HG02973 (cell line): Measurements from ENCODE around the gene TTC39C.
"Not testable (repeated sequence)": the region's sequence is repeated elsewhere in the genome, so short reads cannot be mapped to it uniquely, and the experiment has no call there.

ENCODE experiments used
- ATAC-seq: cut with Tn5 transposase; IDR thresholded peaks from one replicate; pipeline ENCODE4 v1.9.1; 2021; ENCODE audit warnings: moderate library complexity; ENCODE audit not compliant: unreplicated experiment

TTC39C gene

DNA sequence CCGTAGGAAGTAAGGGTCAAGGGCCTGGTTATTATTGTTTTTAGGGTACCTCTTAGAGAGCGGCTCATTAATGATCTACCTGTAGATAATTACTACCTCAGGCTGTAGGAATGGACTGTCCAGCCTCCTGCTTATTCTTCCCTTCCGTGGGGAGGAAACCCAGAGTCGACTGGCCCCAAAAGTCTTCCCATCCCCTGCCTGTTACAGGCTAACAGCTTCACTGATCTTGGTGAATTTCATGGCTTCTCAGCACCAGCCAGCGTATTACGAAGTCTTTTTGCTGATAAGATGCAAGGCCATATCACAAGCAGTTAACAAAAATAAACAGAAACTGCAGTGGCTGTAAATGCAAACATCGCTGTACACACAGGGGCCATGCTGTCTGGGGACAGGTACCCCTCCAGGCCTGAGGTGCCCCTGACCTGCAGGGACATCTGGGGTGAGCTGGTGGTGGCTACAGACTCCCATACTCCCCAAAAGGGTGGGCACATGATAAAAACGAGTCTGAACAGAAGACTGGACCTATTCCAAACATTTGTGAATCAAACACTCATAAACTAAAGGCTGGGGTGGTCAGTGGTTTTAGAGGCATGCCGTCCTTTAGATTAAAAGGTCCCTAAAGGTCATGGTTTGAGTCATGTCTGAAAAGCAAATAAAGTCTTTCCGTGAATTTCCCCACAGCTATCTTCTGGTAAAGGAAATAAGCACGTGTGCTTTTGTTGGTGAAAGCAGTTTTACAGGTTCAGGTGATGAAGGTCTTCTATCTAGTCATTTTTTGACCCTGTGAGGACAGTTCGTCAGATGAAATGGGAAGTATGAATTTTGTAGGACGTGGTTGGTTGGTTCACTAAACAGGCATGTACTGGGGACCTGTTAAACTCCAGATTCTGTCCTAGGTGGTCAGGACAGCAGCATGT lies 36.7 kb downstream of the TTC39C start:
- peak; percentile 60 for ATAC-seq

DNA sequence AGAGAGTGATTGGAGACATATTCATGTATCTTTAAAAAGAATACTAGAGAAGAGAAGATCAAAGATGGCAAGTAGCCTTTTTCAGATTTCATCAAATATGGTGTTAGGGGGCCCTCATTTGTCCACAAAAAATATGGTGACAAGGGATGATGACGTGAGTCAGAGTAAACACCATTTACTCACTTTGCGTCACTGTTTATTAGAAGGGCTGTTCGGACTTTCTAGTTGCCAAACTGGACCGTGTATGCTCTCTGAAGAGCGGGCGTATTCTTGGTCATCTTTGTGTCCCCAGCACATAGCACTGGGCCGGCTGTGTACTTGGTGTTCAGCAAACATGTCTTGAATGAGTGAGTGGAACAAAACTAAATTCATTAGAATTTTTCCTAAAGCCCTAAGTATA lies 37.5 kb downstream of the TTC39C start:
- no peak for ATAC-seq

DNA sequence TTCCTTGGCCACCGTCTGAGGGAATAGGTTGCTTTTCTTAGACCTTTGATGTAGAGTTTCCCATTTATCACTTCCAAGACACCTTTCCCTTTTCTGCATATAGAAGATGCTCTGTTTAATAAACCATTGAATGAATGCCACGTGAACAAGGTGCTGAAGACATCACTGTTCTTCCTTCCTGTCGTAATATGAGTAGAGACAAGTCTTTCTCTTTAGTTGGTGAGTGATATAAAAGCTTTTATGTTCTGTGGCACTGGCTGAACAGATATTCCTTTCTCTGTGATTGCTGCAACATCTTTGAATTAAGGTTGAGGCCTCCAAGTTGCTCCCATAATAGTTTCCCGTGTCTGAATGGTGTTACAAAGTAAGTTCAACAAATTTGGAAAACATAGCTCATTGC lies 38.7 kb downstream of the TTC39C start:
- no peak for ATAC-seq

DNA sequence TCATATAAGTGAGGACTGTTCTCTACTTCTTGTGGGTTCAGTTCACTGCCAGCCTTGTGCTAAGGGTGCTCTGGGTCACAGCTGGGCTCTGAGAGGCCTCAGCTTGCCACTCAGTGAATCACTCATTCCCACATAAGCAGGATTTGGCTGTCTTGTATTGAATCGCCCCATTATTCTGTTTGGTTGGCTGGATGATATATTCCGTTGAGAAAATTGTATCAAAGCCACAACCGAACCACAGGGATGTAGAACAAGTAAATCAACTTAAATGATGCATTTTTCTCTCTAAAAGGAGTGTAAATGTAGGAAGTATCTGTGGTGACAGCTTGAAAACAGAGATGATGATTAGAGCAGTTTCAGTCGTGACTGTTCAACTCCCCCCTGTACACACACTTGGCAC lies 39.6 kb downstream of the TTC39C start:
- no peak for ATAC-seq

DNA sequence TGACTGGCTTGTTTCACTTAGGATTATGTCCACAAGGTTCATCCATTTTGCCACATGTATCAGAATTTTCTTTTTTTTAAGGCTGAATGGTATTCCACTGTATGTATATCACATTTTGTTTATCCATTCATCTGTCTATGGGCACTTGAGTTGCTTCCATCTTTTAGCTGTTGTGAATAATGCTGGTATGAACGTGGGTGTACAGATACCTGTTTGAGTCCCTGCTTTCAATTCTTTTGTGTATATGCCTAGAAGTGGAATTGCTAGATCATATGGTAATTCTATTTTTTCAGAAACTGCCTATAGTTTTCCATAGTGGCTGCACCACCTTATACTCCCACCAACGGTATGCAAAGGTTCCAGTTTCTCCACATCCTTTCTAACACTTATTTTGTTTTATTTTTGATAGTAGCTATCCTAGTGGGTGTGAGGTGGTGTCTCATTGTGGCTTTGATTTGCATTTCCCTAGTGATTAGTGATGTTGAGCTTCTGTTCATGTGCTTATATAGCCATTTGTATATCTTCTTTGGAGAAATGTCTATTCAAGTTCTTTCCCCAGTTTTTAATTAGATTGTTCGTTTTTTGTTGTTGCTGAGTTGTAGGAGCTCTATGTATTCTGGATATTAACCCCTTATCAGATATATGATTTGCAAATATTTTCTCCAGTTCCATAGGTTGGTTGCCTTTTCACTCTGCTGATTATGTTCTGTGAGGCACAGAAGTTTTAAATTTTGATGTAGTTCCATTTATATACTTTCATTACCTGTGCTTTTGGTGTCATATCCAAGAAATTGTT lies 40.7 kb downstream of the TTC39C start:
- ATAC-seq = no peak

DNA sequence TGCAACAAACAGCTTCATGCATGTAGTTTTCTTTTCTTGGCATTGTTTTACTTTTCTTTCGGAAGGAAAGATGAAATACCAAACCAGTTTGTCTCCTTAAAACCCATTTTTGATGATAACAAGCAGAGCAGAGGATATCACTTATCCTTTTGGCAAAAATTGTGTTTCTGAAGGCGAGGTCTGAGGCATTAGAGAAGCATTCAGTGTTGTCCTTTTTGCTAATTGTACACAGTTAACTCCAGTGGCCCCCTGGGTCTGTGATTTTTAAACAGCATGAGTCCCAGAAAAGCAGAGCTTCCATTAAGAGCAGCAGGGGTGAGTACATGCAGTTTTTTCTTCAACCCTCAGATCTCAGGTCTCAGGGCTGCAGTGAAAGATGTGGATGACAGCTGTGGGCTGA lies 41.3 kb downstream of the TTC39C start:
- no peak for ATAC-seq

DNA sequence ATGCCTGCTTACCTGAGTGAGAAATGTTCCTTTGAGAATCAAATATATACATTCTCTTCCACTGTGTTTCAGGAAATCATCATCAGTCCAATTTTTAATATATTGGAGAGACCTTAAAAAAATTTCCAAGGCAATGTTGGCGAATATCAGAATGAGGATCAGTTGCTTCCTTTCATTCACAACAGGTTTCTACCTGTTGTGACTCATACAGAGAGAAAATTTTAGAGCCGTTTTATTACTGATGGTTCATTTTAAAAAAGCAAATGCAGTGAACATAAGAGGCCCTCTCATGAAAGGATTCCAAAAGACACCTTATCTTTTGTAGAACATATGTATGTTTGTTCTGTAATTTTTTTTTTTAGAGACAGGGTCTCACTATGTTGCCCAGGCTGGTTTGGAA lies 42.0 kb downstream of the TTC39C start:
- no peak for ATAC-seq

DNA sequence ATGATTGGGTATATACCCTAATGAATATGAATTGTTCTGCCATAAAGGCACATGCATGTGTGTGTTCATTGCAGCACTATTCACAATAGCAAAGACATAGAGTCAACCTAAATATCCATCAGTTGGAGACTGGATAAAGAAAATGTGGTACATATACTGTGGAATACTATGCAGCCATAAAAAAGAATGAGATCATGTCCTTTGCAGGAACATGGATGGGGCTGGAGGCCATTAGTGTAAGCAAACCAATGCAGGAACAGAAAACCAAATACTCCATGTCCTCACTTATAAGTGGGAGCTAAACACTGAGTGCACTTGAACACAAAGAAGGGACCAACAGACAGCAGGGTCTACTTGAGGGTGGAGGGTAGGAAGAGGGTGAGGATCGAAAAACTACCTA lies 43.2 kb downstream of the TTC39C start:
- no peak for ATAC-seq

DNA sequence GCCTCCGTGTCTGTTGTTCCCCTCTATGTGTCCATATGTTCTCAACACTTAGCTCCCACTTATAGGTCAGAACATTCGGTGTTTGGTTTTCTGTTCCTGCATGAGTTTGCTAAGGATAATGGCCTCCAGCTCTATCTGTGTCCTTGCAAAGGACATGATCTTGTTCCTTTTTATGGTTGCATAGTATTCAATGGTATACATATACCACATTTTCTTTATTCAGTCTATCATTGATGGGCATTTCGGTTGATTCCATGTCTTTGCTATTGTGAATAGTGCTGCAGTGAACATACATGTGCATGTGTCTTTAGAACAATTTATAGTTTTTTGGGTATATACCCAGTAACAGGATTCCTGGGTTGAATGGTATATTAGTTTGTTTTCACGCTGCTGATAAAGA lies 44.8 kb downstream of the TTC39C start:
- not testable (repeated sequence) for ATAC-seq

DNA sequence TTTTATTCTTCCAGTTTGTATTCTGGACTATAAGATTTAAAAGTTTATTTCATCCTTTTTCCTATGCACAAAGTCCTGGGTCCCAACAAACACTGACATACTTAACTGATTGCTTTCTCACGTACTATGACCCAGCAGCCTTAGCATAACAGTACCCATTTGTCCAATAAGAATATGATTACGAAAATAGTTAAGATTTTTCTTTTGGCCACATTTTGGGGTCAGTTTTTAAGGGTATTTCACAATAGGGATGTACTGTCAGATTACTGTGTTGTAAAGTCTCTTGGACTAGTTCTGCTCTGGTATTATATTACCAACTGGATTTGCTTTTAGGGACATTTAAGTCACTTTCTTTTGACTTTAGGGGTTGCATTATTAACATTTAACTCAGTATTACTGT lies 46.1 kb downstream of the TTC39C start:
- ATAC-seq = no peak

DNA sequence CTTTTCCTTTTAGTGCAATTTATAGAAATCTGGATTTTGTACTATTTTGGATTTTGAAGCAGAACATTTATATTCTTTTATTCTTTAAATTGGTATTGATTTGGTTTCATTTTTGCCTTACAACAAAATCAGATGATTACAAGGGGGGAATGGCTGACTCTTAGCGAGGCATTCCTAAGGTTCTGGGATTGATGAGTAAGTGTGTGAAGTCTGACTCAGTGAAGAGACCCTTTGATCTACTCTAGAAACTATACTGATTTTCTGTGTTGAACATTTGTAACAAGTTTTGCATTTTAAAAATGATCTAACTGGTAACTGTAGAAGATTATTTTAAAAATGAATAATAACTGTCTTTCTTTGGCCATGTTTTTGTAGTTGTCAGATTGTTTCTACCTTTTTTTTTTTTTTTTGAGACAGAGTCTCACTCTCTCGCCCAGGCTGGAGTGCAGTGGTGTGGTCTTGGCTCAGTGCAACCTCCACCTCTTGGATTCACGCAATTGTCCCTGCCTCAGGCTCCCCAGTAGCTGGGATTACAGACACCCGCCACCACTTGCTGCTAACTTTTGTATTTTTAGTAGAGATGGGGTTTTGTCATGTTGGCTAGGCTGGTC lies 48.7 kb downstream of the TTC39C start:
- no peak for ATAC-seq

DNA sequence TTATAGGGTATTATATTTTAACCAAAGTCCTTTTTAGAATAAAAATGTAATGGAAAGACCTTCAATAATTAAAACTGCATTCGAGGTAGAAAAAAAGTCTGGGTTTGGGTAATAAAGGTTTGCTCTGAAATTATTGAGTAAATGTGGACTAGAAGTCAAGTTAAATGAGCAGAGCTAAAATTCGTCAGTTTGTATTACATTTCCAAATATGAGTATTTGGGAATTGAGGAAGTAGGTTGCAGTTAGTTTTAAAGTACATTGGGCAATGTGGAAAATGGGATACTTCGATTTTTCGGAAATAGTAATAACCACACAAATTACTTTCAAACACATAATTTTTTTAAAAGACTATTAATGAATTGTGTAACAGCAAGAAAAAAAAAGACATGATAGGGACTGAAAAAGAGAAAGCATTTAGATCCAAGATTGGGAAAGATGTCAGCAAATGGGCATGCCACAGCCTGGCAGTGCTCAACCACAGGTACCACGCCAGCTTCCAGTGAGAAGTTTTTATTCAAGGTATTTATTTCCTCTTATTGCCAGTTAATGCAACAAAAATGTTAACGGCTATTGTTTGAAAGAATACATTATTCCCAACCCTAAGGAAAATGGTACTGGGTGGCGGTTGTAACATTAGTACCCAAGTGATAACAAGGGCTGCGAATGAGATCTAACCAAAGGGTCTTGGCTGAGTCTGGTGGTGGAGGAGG lies 50.0 kb downstream of the TTC39C start:
- no peak for ATAC-seq

DNA sequence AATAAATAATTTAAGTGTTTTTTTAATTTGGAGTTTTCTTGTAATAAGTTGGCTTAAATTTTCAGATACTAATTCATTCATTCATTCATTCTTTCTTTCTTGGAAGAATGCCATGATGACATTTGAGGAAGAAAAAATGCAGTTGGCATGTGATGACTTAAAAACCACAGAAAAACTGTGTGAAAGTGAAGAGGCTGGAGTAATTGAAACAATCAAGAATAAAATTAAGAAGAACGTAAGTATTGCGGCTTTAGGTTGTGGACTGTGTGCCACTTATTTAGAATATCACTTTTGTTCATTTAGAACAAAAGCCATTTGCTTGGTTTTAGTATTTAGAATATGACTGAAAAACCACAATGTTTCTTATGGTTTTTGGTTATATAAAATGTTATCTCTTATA lies 51.4 kb downstream of the TTC39C start:
- no peak for ATAC-seq

DNA sequence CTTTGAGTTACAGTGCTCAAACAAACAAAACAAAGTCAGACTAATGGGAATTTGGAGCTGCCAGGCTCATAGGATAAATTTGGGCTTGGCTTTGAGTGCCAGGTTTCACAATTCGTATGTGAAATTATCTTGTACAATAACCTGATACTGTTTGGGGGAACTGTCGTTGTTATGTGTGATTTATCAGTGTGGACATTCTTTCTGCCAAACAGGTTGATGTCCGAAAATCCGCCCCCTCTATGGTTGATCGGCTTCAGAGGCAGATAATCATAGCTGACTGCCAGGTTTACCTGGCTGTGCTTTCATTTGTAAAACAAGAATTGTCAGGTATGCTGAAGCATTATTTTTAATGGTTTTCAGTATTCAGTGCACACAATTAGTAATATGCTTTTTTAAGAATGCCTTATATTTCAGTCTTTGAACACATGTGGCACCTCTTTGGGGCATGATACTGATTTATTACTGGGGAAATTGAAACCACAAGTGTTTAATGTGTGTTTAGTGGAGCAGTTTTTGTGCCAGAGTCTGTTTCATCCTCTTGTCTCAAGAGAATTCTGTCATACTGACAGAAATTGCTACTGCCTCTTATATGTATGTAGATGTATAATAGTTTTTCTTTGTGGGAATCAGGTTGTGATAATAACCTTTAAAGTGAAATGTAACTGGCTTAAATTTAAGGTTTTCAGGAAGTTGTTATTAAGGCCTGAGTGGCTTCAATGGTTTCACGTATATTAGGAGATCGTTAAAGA lies 54.6 kb downstream of the TTC39C start:
- no peak for ATAC-seq

DNA sequence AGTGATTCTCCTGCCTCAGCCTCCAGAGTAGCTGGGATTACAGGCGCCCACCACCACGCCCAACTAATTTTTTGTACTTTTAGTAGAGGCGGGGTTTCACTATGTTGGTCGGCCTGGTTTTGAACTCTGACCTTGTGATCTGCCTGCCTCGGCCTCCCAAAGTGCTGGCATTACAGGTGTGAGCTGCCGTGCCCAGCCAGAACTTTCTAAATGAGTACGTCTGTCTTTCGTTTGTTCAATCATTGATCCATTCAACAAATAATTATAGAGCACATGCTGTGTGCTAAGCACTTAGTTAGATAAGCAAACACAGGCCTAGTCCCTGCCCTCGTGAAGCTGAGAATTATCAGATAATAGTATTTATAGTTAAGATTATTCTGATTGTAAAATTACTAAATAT lies 56.5 kb downstream of the TTC39C start:
- ATAC-seq = no peak

DNA sequence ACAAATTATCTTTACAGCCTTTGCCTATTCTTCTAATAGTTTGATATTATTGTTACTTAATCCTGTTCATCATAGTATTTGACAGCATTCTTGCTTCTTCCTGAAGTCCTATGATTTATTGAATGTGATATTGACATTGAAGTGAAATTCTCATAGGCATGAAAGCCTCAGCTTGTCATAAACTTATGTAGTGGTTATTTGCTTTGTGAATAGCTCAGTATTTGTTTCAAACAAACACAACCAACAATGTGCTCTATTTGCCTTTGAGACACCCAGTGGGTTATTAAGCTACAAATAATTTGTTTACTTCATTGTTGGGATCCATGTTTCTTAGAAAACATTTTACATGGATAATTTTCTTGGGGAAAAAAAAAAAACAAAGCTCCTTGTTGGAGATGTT lies 57.2 kb downstream of the TTC39C start:
- ATAC-seq = no peak

DNA sequence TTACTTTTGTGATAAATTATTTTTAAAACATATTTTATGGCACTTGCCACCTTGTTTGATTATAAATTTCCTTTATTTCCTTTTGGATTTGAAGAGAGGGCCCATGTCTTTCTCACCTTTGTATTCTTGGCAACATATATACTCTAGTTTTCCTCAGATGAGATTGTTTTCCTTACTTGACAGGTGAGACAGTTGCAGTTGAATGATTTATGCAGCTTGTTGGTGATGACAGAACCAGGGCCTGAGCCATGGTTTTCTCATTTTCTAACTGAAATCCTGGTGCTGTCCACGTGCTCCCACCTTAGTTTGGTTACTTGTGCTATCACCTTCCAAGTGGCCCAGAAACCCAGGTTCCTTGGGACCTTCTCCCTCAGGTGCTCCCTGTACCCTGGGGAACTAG lies 58.2 kb downstream of the TTC39C start:
- no peak for ATAC-seq

DNA sequence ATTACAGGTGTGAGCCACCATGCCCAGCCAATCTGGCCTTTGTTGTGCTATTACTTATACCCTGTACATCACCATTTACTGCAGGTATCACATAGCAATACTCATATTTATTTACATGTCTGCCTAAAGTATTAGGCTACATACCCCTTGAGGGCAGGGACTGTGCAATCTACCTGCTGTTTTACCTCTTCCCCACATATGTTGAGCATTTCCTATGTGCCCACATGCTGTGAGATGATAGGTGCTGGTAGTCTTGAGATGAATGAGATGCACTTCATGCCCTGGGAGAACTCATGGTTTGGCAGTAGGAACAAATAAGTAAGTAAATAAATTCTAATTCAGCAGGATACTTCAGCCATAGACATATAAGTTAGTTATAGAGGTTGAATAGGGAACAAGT lies 59.2 kb downstream of the TTC39C start:
- no peak for ATAC-seq

DNA sequence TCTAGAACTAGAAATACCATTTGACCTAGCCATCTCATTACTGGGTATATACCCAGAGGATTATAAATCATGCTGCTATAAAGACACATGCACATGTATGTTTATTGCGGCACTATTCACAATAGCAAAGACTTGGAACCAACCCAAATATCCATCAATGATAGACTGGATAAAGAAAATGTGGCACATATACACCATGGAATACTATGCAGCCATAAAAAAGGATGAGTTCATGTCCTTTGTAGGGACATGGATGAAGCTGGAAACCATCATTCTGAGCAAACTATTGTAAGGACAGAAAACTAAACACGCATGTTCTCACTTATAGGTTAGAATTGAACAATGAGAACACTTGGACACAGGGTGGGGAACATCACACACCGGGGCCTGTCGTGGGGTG lies 60.2 kb downstream of the TTC39C start:
- not testable (repeated sequence) for ATAC-seq
